Measurements from ENCODE around the gene RASGRF1.

The RASGRF1 gene

GRCh38 chr15:78925076-78925624 is 165.4 kb downstream of the RASGRF1 start:
- no peak overlapping the region for H2AFZ ChIP-seq
- H3K9ac ChIP-seq = no peak overlapping the region
- no peaks in the 10 kb centered on the region for H3K4me1 ChIP-seq
- no peak for TF ChIP-seq CTCF (IDR thresholded peaks at IDR 0.05)
- H3K36me3 ChIP-seq (ENCODE audit: control insufficient read depth, insufficient read depth, low read length) = no peaks in the 10 kb centered on the region
- no peak overlapping the region for H3K27ac ChIP-seq
- H3K4me2 ChIP-seq (ENCODE audit: low read length) = no peak overlapping the region
- H3K9me3 ChIP-seq (ENCODE audit: control insufficient read depth, low read length) = no peaks in the 10 kb centered on the region
- H3K27me3 ChIP-seq (ENCODE audit: control insufficient read depth, insufficient read depth, low read length) = no peaks in the 10 kb centered on the region
- H3K4me3 ChIP-seq (ENCODE audit: low read depth, low read length) = no peak overlapping the region
- no peaks in the 10 kb centered on the region for H3K79me2 ChIP-seq

DNA sequence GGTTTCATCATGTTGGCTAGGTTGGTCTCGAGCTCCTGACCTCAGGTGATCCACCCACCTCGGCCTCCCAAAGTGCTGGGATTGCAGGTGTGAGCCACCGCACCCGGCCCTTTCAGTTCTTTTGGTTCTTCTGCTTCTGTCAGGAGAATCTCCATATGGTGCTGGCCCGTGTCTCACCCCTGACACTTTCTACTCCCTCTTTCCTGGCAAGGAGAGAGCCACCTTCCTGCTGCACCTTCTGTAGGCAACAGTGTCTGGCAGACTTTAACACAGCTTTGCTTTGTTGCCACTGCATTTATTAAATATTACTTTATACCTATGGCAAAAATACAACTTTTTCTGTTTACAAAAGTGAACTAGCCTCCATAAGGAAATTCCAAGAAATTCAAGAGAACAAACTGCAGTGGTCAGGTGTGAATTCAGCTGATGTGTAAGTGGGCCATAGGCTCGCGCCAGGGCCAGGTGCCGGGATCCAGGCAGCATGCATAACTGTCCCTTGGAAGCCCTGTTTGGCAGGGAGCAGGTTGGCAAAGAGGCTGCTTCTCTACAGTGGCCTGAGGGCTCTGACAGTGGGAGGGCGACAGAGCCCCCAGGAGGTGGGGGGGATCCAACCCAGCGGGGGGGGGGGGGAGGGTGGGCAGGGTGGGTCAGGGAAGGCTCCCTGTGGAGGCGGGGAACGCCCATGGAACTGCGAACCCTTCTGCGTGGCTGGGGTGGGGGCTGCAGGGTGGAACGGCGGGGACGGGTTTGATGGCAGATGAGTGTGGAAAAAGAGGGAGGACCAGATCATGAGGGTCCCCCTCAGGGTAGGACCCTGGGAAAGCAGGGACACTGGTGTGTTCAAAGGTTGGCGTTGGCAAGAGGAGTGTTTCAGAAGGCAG is 166.9 kb downstream of the RASGRF1 start:
- H2AFZ ChIP-seq = no peak overlapping the region
- no peaks in the 10 kb centered on the region for H3K4me1 ChIP-seq
- H3K79me2 ChIP-seq = no peaks in the 10 kb centered on the region
- H3K27ac ChIP-seq = no peak overlapping the region
- TF ChIP-seq CTCF (IDR thresholded peaks at IDR 0.05) = no peak
- no peaks in the 10 kb centered on the region for H3K36me3 ChIP-seq (ENCODE audit: control insufficient read depth, insufficient read depth, low read length)
- no peaks in the 10 kb centered on the region for H3K9me3 ChIP-seq (ENCODE audit: control insufficient read depth, low read length)
- H3K27me3 ChIP-seq (ENCODE audit: control insufficient read depth, insufficient read depth, low read length) = no peaks in the 10 kb centered on the region
- H3K4me3 ChIP-seq (ENCODE audit: low read depth, low read length) = no peak overlapping the region
- H3K4me2 ChIP-seq (ENCODE audit: low read length) = no peak overlapping the region
- H3K9ac ChIP-seq = no peak overlapping the region

DNA sequence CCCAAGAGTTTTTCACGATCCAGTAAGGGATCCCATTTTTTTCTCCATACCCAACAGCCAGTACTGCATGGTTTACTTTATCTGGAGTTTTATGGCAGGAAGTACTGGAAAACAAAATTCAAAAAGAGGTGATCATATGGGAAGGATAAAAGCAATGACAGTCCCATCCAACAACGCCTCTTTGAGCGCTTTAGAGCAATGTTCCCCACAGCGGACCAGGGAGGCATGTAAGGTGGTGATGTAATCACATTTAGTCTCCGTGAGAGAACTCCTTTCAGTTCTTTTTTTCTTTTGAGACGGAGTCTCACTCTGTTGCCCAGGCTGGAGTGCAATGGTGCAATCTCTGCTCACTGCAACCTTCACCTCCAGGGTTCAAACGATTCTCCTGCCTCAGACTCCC is 167.6 kb downstream of the RASGRF1 start:
- Histone ChIP-seq H3K4me1 (no peaks in the 10 kb centered on the region), H3K79me2 (peaks cover 3% of the 10 kb centered on the region), H3K4me3 (ENCODE audit: low read depth, low read length) (no peak overlapping the region), H3K4me2 (ENCODE audit: low read length) (no peak overlapping the region), H3K27me3 (ENCODE audit: control insufficient read depth, insufficient read depth, low read length) (no peaks in the 10 kb centered on the region), H3K9ac (no peak overlapping the region), H3K9me3 (ENCODE audit: control insufficient read depth, low read length) (no peaks in the 10 kb centered on the region), H3K36me3 (ENCODE audit: control insufficient read depth, insufficient read depth, low read length) (no peaks in the 10 kb centered on the region), H3K27ac (no peak overlapping the region), H2AFZ (no peak overlapping the region)
- TF ChIP-seq CTCF (IDR thresholded peaks at IDR 0.05) = no peak

GRCh38 chr15:78922527-78922926 is 168.1 kb downstream of the RASGRF1 start:
- Histone ChIP-seq H3K36me3 (ENCODE audit: control insufficient read depth, insufficient read depth, low read length) (no peaks in the 10 kb centered on the region), H3K4me3 (ENCODE audit: low read depth, low read length) (no peak overlapping the region), H2AFZ (no peak overlapping the region), H3K9me3 (ENCODE audit: control insufficient read depth, low read length) (no peaks in the 10 kb centered on the region), H3K27me3 (ENCODE audit: control insufficient read depth, insufficient read depth, low read length) (no peaks in the 10 kb centered on the region), H3K27ac (no peak overlapping the region), H3K79me2 (peaks cover 3% of the 10 kb centered on the region), H3K9ac (no peak overlapping the region), H3K4me1 (no peaks in the 10 kb centered on the region), H3K4me2 (ENCODE audit: low read length) (no peak overlapping the region)
- no peak for TF ChIP-seq CTCF (IDR thresholded peaks at IDR 0.05)
